Activated CD8-positive, alpha-beta memory T cell treated with anti-CD3 and anti-CD28 coated beads for 48 hours (primary cell): ENCODE measurements around the gene GRIK3.
"Not testable (repeated sequence)": the region's sequence is repeated elsewhere in the genome, so short reads cannot be mapped to it uniquely, and the experiment has no call there.

Experiments used
- DNase-seq, 3 experiments: peaks; one replicate each; pipeline ENCODE4 v3.0.0-alpha.2; 2020; ENCODE audit warnings: low read depth in 2 of 3, low spot score in 2 of 3

The GRIK3 gene

DNA sequence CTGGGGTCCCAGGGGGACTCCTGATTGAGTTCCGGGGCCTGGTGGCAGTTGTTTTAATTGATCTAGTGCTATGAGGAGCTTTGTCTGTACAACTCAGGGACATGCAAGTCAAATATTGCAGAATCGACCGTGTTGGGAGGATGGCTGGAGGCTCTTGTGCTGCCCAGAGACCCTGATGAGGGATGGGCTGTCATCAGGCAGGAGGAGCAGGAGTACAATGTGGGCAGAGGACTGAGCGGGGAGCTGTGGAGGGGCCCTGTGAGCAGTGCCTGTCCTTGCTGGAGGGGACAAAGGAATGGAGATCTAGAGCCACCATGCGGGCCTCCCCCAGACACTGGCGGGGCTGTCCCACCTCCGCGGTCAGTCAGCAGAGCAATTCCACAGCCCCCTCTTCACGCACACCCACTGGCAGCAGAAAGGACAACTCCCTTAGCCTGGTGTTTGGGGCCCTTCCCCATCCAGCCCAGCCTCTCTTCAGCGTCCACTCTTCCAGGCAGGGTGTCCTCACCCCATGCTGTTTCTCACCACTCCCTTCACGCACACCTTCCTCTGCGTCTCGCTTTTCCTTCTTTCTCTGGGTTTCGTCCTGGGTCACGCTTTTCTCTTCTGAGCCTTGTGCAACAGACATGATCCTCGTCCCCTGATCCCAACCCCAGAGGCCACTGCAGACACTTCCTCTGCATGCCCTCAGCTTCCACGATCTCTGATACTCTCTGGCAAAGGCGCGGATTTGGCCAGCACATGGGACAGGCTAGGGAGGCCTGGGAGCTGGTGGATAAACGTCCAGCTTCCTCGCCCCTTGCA lies 122.6 kb downstream of the GRIK3 start:
- DNase-seq: no peak

DNA sequence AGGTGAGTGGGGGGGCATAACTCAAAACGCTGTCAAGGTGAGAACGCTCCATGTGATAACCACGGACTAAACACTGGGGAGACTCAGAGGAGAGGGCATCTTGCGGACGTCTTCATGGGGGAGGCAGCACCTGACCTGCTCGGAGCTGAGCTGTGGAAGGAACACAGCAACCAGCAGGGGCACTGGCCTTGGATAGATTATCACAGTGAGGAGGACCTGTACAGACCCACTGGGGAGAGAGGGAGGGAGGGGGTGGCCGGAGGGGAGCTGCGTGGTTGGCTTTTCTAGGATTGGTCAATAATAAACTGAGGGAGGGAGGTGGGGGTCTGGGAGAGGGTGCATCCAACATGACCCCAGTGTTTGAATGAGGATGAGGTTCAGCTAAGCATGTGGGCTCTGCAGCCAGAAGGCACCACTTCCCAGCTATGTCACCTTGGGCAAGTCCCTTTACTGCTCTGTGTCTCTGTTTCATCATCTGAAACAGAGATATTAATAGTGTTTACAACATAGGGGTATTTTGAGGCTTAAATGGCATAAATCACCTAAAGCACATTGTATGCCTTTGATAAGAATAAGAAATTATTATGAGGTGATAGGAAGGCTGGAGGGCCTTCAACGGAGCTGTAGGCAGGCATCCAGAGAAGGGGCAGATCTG lies 123.3 kb downstream of the GRIK3 start:
- no peak for DNase-seq

DNA sequence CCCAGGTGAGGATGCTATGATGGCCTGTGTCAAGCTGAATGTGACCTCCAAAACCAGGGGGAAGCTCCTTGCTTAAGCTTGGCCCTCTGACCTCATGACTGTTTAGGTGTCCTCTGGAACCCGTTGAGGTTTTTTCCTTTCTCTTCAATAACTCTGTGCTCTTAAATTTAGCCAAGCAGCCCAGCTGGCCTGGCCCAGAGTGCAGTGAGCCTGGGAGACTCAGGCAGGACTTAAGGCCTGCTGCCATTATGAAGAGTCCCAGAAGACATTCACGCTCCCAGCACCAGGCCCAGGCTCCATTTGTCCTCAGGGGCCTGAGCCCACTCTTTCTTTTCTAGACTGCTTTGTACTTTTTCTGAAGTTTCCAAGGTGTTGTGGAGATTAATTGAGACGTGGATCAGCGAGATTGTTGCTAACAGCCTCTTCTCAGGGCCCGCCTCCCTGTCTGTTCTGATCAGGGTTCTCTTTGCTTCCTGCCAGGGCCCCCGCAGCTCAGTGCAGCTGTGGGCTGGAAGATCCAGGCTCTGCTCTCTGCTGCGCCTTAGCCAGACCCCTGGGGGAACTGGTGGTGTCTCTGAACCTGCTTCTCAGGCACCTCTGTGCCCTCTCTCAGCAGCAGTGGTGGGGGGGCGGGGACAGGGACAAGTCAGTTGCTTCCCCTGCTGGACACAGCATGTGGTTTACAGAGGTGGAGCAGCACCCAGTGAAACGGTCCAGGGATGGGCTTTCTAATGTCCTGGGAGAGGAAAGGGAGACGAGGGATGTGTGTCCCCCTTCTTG lies 124.2 kb downstream of the GRIK3 start:
- DNase-seq: no peak

DNA sequence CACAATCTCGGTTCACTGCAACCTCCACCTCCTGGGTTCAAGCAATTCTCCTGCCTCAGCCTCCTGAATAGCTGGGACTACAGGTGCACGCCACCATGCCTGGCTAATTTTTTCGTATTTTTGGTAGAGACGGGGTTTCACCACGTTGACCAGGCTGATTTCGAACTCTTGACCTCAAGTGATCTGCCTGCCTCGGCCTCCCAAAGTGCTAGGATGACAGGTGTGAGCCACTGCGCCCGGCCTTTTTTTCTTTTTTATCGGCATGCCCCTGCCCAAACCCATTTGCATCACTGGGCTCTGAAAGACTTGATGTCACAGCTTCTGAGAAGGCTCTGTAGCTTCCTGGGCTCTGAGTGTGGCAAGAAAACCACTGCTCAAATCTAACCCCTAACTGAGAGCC lies 125.0 kb downstream of the GRIK3 start:
- DNase-seq: not testable (repeated sequence)

DNA sequence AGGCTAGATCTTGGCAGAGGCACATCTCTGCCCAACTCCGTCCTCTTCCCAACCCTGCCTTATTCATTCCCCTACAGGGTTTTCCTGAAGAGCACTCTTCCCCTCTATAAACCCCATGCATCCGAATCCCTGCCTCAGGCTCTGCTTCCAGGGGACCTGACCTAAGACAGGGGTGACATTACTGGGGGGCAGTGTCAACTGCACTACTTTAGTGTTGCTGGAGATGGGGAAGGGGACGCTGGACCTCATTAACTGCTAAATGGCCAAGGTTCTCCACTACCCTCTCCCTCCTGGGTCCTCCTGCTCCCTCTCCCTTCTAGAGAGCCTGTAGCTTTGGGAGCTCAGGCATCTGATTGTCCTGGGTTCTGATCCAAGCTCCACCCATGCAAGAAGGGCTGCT lies 126.2 kb downstream of the GRIK3 start:
- DNase-seq: no peak

DNA sequence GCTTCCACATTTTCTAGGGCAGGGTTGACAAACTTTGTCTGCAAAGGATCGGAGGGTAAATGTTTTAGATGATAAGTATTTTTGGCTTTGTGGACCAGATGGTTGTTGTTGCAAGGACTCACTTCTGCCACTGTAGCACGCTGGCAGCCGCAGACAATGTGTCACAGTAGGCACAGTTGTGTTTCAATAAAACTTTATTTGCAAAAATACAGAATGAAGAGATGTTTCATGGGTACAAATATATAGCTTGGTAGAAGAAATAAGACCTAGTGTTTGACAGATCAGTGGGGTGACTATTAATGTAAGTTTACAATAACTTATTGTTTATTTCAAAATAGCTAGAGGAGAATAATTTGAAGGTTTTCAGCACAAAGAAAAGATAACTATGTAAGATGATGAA lies 127.8 kb downstream of the GRIK3 start:
- DNase-seq: no peak

DNA sequence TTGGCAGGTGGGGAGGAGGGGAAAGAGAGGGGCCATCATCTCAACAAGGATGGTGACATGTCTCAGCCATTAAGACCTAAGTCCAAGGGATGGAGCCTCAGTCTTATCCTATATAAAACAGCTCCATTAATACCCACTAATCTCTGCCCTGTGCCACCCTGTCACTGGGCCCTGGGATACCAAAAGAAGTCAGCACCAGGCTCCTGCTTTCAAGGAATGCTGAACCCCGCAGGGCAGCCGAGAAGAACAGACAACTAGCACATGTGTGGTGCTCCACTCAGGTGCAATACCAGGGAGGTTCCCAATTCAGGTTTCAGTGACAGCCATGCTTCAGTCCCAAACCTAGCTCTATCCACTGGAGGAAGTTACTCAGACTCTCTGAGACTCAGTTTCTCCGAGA lies 128.4 kb downstream of the GRIK3 start:
- no peak for DNase-seq

DNA sequence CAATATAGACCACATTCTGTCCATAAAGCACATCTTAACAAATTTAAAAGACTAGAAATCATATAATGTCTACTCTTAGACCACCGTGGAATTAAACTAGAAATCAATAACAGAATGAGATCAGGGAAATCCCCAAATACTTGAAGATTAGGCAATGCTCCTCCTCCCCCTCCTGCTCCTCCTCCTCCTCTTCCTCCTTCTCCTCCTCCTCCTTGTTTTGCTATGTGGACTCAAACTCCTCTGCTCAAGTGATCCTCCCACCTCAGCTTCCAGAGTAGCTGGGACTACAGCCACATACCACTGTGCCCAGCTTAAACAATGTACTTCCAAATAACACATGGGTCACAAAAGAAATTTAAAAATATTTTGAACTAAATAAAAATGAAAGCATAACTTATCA lies 134.2 kb downstream of the GRIK3 start:
- DNase-seq: no peak

DNA sequence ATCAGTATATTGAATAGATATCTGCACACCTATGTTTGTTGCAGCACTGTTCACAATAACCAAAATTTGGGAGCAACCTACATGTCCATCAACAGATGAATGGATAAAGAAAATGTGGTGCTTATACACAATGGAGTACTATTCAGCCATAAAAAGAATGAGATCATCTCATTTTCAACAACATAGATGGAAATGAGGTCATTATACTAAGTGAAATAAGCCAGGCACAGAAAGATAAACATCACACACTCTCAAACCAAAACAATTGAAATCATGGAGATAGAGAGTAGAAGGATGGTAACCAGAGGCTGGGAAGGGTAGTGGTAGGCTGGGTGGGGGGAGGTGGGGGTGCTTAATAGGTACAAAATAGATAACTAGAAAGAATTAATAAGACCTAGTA lies 136.5 kb downstream of the GRIK3 start:
- not testable (repeated sequence) for DNase-seq

DNA sequence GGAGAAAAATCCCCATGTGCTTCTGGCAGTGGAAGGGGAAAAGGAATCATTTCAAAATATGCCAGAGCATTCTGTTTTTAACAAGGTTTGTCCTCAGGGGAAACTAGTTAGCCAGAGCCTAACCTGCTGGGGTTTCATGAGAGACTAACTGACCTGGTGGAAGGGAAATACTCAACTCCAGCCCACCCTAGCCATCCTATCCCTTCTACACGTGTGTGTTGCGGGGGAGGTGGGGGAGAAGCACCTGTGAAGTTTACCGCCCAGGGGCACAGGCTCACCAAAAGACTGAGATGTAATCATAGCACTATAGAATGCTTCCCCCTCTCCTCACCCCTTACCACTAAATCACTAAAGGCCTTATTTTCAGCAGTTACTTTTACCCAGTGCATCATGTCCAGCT lies 139.5 kb downstream of the GRIK3 start:
- no peak for DNase-seq

DNA sequence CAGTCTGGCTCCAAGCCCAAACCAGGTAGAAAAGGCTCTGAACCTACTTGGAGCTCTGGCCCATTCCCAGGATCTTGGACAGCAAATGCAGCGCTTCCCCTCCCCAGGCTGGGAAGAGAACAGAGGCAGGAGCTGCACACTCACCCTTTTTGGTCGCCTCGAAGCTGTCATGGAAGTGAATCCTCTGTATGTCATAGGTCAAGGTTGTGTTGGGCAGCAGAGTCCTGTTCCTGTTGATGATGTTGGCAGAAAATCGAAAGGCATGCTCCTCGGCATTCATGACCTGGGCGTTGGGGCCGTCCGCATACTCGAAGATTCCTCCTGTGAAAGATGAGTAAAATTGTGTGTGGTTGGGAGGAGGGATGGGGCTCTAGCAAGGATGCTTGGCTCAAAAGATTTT lies 143.5 kb downstream of the GRIK3 start:
- DNase-seq: no peak

DNA sequence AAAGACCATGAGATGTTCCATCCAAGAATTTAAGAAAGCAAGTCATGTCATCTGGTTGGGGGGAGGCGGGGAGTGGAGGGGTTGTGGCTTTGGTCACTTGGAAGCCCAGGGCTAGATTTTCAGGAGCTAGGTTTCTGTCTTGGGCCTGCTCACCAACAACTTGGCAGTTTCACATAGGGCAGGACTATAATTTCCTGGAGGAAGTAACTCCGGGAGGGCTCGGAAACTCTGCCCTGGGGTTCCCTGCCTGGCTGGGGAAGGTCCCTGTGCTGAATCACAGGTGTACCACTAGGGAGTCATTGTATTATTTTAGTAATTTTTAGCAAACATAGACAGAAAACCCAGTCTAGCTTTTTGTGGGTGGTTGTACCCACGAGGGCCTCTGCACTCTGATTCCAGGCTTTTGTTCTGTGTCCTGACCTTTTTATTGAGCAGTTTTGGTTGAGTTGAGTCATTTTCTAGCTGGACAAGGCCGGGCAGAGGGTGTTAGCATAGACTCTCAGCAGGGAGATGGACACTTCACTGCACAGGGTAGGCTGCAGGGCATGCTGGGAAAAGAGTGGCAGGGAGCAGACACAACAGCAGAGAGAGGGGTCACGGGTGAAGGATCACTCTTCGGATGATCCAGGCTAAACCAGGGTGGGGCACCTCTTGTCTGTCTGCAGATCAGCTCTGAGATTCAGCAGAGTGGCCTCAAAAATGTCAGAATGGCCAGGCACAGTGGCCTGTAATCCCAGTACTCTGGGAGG lies 144.7 kb downstream of the GRIK3 start:
- DNase-seq: no peak

DNA sequence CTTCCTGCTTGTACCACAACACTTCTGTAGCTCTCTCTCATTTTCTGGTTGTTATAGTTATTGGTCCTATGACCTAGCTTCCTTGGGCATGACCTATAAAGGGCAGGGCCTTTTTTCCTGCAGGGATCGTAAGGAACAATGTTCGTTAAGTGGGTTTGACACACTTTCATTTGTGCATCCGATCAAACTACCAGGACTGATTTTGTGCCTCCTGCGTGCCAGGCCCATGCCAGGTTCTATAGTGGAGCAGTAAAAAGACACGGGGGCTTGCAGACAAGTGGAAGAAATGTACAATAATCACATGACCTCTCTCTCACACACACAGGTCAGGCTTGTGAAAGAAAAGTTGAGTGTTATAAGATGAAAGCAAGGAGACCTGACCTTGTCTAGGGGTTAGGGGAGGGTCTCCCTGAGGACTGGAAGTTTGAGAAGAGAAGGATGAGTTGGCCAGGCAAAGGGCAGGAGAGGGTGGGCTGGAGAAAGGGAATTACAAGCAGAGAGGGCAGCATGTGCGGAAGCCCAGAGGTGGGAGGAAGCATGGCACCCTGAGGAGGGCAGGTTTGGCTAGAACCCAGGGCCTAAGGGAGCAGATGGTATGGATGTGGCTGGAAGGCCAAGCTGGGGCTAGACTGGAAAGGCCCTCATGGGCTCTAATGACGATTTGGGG lies 145.4 kb downstream of the GRIK3 start:
- DNase-seq: no peak

DNA sequence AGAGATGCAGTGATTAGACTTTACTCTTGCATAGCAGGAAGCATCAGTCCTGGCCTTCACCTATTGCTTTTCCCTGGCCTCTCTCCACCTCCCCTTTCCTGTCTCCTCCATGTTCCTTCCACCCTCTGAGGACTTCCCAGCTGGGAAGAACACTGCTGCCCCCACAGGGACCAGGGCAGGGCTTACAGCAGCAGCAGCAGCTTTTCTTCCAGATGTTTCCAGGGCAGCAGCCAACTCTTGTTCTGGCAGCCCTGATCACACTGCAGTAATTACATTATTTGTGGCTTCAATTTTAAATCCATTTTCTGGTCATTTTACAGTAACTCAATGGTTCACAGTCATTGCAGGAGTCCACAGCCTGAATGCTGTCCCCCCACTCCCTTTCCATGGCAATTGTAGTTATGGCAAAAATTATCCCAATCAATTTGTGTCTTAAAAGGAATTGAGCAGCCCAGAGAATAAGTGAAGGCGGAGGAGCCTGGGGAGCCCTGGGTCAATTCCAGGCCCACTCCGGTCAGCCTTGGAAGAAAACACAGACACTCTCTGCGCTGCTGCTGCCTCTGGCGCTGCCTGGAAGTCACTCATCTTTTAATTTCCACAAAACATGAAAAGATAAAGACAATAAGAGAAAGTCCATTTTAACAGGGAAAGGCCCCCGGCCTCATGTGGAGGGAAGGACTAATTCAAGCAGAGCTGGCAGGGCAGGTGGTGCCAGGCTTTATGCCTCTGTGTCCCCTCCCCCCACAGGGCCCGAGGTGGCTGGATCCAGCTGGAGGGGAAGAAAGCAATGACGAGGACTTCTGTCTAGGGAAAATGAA lies 148.6 kb downstream of the GRIK3 start:
- no peak for DNase-seq

DNA sequence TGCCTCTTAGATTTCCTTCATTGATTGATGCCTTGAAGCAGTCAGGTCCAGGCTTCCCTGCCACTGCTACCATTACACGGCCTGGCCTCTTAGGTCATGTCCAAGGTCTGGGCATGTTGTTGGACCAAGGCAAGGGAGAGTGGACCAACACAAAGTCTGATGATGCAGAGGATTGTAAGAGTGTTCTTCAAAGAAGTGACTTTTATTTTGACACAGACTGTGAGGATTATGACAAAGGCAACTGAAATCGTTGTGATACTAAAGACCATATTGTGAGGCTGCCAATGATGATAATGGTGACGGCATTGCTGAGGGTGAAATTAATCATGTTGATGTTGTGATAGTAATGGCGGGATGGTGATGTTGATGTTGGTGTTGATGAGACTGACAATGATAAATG lies 149.5 kb downstream of the GRIK3 start:
- no peak for DNase-seq

DNA sequence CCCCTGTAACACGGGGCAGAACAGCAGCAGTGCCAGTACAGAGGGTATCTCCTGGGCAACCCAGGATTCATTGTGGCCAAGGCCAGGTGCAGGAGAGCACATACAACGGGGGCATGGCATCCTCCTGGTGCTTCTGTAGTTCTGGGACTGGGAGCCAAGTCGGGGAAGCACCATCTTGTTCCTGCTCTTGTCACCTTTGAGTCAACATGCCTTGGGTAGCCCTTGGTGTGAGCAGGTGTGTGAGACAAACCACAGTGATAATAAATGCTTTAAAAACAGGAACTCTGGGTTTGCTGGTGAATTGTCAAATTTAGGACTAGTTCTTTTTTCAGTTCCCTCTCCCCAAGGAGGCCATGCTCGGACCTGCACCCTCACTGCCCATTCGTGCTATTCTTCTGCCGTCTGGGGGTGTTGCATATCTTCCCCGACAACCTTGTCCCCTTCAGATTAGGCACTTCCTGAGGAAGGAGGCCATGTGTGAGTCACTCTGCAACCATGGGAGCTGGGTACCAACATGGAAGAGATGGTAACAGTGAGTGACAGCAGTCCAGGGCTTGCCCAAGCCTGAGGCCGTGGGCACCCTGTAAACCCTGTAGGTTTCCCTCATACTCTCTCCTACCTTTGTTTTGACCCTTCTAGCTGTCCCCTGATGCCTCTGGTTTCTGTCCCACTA lies 150.2 kb downstream of the GRIK3 start:
- no peak for DNase-seq

DNA sequence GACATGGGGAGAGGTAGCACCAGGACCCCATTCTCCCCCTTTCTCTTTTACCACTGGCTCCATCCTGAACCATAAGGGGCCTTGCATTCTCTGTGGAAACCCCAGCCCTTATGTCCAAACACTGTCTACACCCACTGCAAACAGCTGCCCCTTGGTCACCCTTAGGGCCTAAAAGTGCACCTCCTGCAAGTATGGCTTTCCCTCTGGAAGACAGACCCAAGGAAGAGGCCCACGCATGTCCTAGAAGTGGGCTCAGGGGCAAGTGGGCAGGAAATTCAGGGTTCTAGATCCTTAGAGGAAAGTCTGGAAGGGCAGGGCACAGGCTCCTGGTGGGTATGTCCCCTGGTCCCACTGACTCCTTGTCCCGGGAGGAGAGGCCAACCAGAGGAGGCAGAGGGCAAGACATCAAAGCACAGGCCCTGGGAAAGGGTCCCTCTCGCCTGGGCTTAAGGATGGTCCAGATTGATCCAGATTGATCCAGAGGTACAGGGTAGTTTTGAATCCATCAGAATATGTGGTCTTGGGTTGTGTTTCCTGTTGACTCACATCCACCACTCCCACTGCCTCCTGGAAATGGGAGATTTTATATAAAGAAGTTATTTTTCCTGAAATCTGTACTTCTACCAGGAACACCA lies 150.9 kb downstream of the GRIK3 start:
- DNase-seq: no peak

DNA sequence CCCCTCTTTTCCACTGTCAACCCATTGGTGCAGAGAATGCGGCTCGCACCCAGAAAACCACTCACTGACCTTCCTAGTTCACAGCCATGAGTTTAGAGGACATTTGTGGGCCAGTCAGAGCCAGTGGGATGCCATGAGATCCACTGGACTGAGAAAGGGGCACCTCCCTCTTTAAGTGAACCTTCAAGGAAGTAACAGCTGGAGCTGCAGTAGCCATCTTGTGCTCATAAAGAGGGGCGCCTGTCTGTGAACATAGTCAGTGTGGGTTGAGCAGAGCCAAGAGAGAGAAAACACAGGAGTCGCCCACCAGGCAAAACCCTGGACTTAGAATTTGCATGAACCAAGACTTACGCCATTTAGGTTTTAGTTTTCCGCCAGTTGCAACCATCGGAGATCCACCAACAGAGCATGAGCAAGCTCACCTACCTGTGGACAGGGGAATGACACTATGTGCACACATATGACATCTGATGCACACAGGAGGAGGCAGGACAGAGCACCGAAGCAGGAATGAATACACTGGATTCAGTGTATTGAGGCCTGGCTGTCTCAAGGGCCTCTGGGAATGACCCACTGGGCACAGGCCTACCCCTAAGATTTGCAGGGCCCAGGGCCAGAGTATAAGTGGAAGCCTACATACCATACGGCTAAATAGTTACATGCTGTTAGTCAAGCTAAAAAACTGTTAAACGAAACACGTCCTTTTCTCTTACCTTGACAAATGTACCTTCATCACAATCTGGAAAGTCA lies 151.6 kb downstream of the GRIK3 start:
- no peak for DNase-seq
